Ishikawa (cell line): ENCODE measurements around the gene NTN1.

Source experiments
- CEBPB ChIP-seq: IDR thresholded peaks from 2 replicates; pipeline ENCODE4 v1.6.1; 2012
- CREB1 ChIP-seq: IDR thresholded peaks from 2 replicates; pipeline ENCODE4 v1.6.1; 2012; ENCODE audit warnings: low read depth
- EGR1 ChIP-seq: IDR thresholded peaks from 2 replicates; pipeline ENCODE4 v1.6.1; 2012
- EP300 ChIP-seq: IDR thresholded peaks from 2 replicates; pipeline ENCODE4 v1.6.1; 2012; ENCODE audit warnings: borderline replicate concordance
- FOXM1 ChIP-seq: IDR thresholded peaks from 2 replicates; pipeline ENCODE4 v1.6.1; 2012; ENCODE audit warnings: low read depth, borderline replicate concordance
- NFIC ChIP-seq: IDR thresholded peaks from 2 replicates; pipeline ENCODE4 v1.6.1; 2012
- RAD21 ChIP-seq: IDR thresholded peaks from 2 replicates; pipeline ENCODE4 v1.6.1; 2012; ENCODE audit warnings: low read depth
- REST ChIP-seq: IDR thresholded peaks from 2 replicates; pipeline ENCODE4 v1.6.1; 2012; ENCODE audit warnings: low read depth, mild to moderate bottlenecking
- TAF1 ChIP-seq: IDR thresholded peaks from 2 replicates; pipeline ENCODE4 v1.6.1; 2012; ENCODE audit warnings: low read depth, mild to moderate bottlenecking
- YY1 ChIP-seq: IDR thresholded peaks from 2 replicates; pipeline ENCODE4 v1.6.1; 2012; ENCODE audit warnings: low read depth
- ZBTB7A ChIP-seq: IDR thresholded peaks from 2 replicates; pipeline ENCODE4 v1.6.1; 2012; ENCODE audit warnings: low read depth
- TF ChIP-seq, protein P1 (sequence below): IDR thresholded peaks from 2 replicates; pipeline ENCODE4 v1.6.1; 2012

DNA sequence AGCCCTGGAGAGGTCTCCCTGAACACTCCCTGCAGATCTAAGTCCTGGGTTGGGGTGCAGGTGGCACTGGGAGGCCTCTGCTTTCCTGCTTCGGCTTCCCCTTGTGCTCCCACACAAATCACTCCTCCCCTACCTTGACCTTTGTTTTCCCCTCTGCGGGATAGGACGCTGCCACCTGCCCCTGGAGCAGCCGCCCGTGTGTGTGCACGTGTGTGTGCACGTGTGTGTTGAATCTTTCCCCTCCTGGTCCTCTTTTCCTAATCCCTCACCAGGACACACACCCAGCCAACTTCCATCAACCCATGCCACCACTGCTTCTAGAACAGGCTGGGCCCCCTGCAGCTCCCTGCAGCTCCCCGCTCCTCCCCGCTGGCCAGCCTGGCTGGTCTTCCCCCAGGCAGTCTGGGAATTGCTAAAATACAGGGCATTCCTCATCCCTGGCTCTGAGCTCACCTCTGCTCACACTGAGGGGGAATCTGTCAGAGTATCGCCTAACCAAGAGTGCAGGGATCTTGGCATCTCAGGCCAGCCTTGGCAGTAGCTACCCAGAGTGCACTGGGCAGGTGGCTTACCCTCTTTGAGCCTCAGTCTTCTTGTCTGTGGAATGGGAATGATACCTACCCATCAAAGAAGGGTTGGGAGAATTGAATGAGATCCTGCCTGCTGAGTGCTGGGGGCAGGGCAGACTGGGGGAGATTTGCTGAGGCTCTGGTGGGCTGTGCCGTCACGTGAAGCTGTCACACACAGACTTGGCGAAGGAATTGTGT lies 198.5 kb downstream of the NTN1 start:
- TF ChIP-seq ZBTB7A (no peak), RAD21 (no peak), EP300 (no peak), EGR1 (no peak), REST (no peak), YY1 (no peak), FOXM1 (no peak), TAF1 (no peak), NFIC (no peak), CREB1 (no peak), CEBPB (no peak)
- TF ChIP-seq, protein P1, sequence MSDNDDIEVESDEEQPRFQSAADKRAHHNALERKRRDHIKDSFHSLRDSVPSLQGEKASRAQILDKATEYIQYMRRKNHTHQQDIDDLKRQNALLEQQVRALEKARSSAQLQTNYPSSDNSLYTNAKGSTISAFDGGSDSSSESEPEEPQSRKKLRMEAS = no peak
